GM23338 (cell line): ENCODE measurements around the gene ATF3. TPM values are rescaled to one million over a fixed set of nuclear protein-coding genes. Genes with fewer than 3 reads are reported as not detected.
"Not testable (repeated sequence)": the region's sequence is repeated elsewhere in the genome, so short reads cannot be mapped to it uniquely, and the experiment has no call there.

Source experiments
- ATAC-seq: fragments of 200-7000 bp; cut with Tn5 transposase; 3 replicates; pipeline ENCODE4 v1.9.1; 2020
- DNase-seq: peaks from one replicate; pipeline ENCODE4 v3.0.0-alpha.2; 2015; ENCODE audit warnings: low spot score
- H2AFZ ChIP-seq: fragments of 200-600 bp; sonication (generic); 2 replicates; pipeline ENCODE4 v1.8.0; 2016; ENCODE audit warnings: antibody characterized with exemption, mild to moderate bottlenecking, moderate library complexity
- H3F3A ChIP-seq: fragments of 200-600 bp; sonication (generic); replicated peaks from 2 replicates; pipeline ENCODE4 v1.8.0; 2017; ENCODE audit warnings: antibody characterized with exemption, mixed run types, low read depth
- H3K27ac ChIP-seq: fragments of 200-600 bp; sonication (generic); 2 replicates; pipeline ENCODE4 v1.6.1; 2016; ENCODE audit warnings: low read depth
- H3K27me3 ChIP-seq: fragments of 200-600 bp; sonication (generic); 2 replicates; pipeline ENCODE4 v1.8.0; 2016; ENCODE audit warnings: mild to moderate bottlenecking, mixed run types, moderate library complexity; ENCODE audit not compliant: insufficient read depth
- H3K36me3 ChIP-seq: fragments of 200-600 bp; sonication (generic); 2 replicates; pipeline ENCODE4 v1.8.0; 2016; ENCODE audit warnings: mild to moderate bottlenecking; ENCODE audit not compliant: insufficient read depth
- H3K4me1 ChIP-seq: fragments of 200-600 bp; sonication (generic); 2 replicates; pipeline ENCODE4 v1.8.0; 2016; ENCODE audit warnings: mild to moderate bottlenecking, moderate library complexity; ENCODE audit not compliant: insufficient read depth
- H3K4me2 ChIP-seq: fragments of 200-600 bp; sonication (generic); 2 replicates; pipeline ENCODE4 v1.7.1; 2017; ENCODE audit warnings: mixed run types
- H3K4me3 ChIP-seq: fragments of 200-600 bp; sonication (generic); 2 replicates; pipeline ENCODE4 v1.6.1; 2016; ENCODE audit warnings: mixed run types
- H3K79me2 ChIP-seq: fragments of 200-600 bp; sonication (generic); replicated peaks from 2 replicates; pipeline ENCODE4 v1.8.0; 2017; ENCODE audit warnings: mild to moderate bottlenecking; ENCODE audit not compliant: insufficient read depth
- H3K9me2 ChIP-seq: fragments of 200-600 bp; sonication (generic); 2 replicates; pipeline ENCODE4 v1.8.0; 2017; ENCODE audit not compliant: insufficient read depth
- H4K20me1 ChIP-seq: fragments of 200-600 bp; sonication (generic); replicated peaks from 2 replicates; pipeline ENCODE4 v1.8.0; 2017; ENCODE audit warnings: mild to moderate bottlenecking; ENCODE audit not compliant: insufficient read depth
- H3K27ac Mint-ChIP-seq: 2 replicates; pipeline ENCODE4 v1.8.0; 2020; ENCODE audit warnings: inconsistent platforms, mild to moderate bottlenecking, moderate library complexity, mixed read lengths
- H3K27me3 Mint-ChIP-seq: 3 replicates; pipeline ENCODE4 v1.8.0; 2022; ENCODE audit warnings: low read depth, mild to moderate bottlenecking, moderate library complexity, mixed read lengths, inconsistent platforms; ENCODE audit not compliant: insufficient read depth, poor library complexity
- H3K36me3 Mint-ChIP-seq: 3 replicates; pipeline ENCODE4 v1.8.0; 2021; ENCODE audit warnings: low read depth, mild to moderate bottlenecking, inconsistent platforms, moderate library complexity, mixed read lengths
- H3K4me1 Mint-ChIP-seq: 3 replicates; pipeline ENCODE4 v1.8.0; 2020; ENCODE audit warnings: mild to moderate bottlenecking, inconsistent platforms, mixed read lengths
- H3K4me3 Mint-ChIP-seq: 3 replicates; pipeline ENCODE4 v1.8.0; 2021; ENCODE audit warnings: moderate library complexity, mild to moderate bottlenecking, inconsistent platforms, mixed read lengths
- H3K9me3 Mint-ChIP-seq: 3 replicates; pipeline ENCODE4 v1.8.0; 2020; ENCODE audit warnings: moderate library complexity, mild to moderate bottlenecking, inconsistent platforms, mixed read lengths
- CREB1 ChIP-seq: fragments of 250-450 bp; sonication (Bioruptor Pico); IDR thresholded peaks from 2 replicates; pipeline ENCODE4 v1.5.0; 2020; ENCODE audit warnings: low read depth, mild to moderate bottlenecking, moderate library complexity
- JUNB ChIP-seq: IDR thresholded peaks from one replicate; pipeline ENCODE4 v1.6.1; 2016; ENCODE audit warnings: antibody characterized with exemption; ENCODE audit not compliant: unreplicated experiment
- STAT1 ChIP-seq: IDR thresholded peaks from one replicate; pipeline ENCODE4 v1.6.1; 2016; ENCODE audit warnings: antibody characterized with exemption; ENCODE audit not compliant: unreplicated experiment
- polyA plus RNA-seq: library from polyadenylated mRNA; unstranded; fragments of >200 nt; fragmentation: Nextera tagmentation; extraction: Ambion mirVana; gene quantifications from 2 replicates; pipeline ENCODE4 v1.2.1, GENCODE V29; 2016
- total RNA-seq: library from RNA; depleted of rRNA; stranded (reverse); fragments of >200 nt; shearing (Covaris generic); gene quantifications from 2 replicates; pipeline ENCODE4 v1.2.3, GENCODE V29; 2014
- TF ChIP-seq, protein P1 (sequence below): IDR thresholded peaks from 2 replicates; pipeline ENCODE4 v1.6.1; 2016; ENCODE audit warnings: antibody characterized with exemption
- TF ChIP-seq, protein P2 (sequence below), 2 experiments: fragments of 200-600 bp in 1 of 2; sonication (generic) in 1 of 2; conservative IDR thresholded peaks; 2 replicates each; pipeline versions ENCODE4 v1.5.1 to v1.6.1; 2016 to 2017; ENCODE audit warnings: antibody characterized with exemption in 2 of 2, low read depth in 2 of 2, mild to moderate bottlenecking in 2 of 2, moderate library complexity in 1 of 2
- TF ChIP-seq, protein P3 (sequence below): fragments of 250-450 bp; sonication (Bioruptor Pico); IDR thresholded peaks from 2 replicates; pipeline ENCODE4 v1.5.0; 2020; ENCODE audit warnings: mild to moderate bottlenecking, moderate library complexity
- TF ChIP-seq, protein P4 (sequence below): IDR thresholded peaks from one replicate; pipeline ENCODE4 v1.6.1; 2018; ENCODE audit warnings: antibody characterized with exemption; ENCODE audit not compliant: unreplicated experiment

The ATF3 gene
- total and polyA plus RNA-seq, 2 experiments from 2014 or later = 12.6 to 17.2 TPM

DNA sequence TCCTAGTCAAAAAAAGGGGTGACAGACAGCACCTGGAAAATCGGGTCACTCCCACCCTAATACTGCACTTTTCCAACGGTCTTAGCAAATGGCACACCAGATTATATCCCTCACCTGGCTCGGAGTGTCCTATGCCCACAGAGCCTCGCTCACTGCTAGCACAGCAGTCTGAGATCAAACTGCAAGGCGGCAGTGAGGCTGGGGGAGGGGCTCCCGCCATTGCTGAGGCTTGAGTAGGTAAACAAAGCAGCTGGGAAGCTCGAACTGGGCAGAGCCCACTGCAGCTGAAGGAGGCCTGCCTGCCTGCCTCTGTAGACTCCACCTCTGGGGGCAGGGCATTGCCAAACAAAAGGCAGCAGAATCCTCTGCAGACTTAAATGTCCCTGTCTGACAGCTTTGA, 49.7 kb downstream of the ATF3 start:
- H3K4me3 ChIP-seq, H3K4me1 ChIP-seq, DNase-seq, H3K36me3 ChIP-seq, H4K20me1 ChIP-seq, H3K79me2 ChIP-seq, H3F3A ChIP-seq, H3K4me3 Mint-ChIP-seq, H3K27me3 ChIP-seq, H3K4me2 ChIP-seq, H3K27me3 Mint-ChIP-seq, H3K4me1 Mint-ChIP-seq, H3K9me2 ChIP-seq, H3K27ac ChIP-seq, ATAC-seq: not testable (repeated sequence)
- peak overlapping the region; percentile 78; the same call in 1 of the 2 replicates for H2AFZ ChIP-seq
- Mint-ChIP-seq H3K27ac (peak overlapping the region; percentile 56; the same call in 1 of the 2 replicates), H3K9me3 (peaks cover 20% of the 10 kb centered on the region; the same call in 2 of the 3 replicates), H3K36me3 (peaks cover 16% of the 10 kb centered on the region)

DNA sequence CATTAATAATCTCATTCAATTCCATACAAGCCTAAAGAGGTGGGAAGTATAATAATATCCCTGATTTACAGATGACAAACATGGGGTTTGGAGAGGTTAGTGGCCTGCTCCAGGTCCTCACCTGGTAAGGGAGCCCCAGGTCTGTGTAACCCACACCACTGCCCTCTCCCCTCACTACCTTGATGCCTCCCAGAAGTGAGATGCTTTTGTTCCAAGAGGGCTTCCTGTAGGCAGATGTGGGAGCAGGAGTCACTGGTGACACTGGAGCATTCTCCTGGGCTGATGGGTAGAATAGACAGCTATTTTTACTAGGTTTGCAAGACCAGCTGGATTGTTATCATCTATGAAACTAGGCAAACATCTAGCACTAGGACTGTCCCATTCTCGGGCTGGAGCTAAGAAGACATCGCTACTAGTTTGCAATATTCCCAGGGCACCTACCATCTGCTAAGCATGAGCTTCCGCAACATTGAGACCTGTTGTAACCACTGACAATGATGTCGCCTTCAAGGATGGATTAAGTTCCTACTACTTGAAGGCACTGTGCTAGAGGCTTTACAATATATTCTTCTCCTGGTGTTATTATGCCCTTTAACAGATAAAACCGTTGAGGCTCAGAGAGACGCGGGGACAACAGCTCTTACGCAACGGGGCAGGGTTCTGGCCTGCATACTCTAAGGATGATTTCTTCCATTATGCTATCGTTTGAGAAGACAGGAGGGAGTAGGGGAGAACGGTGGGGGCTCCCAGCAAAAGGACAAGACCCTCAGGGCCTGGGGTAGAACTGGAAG, 56.0 kb downstream of the ATF3 start:
- ATAC-seq = peak; percentile 9
- H3K27ac ChIP-seq = no peak overlapping the region
- H3K27me3 ChIP-seq = peaks cover 11% of the 10 kb centered on the region
- no peaks in the 10 kb centered on the region for H3F3A ChIP-seq
- peak overlapping the region; percentile 31; the same call in 2 of the 3 replicates for H3K4me3 Mint-ChIP-seq
- no peak for DNase-seq
- peak overlapping the region; percentile 78 for H3K4me3 ChIP-seq
- H3K27ac Mint-ChIP-seq = no peak overlapping the region
- H2AFZ ChIP-seq = no peak overlapping the region
- H3K27me3 Mint-ChIP-seq = peaks cover 15% of the 10 kb centered on the region
- peaks cover 22% of the 10 kb centered on the region for H3K4me1 Mint-ChIP-seq
- H4K20me1 ChIP-seq = no peaks in the 10 kb centered on the region
- H3K36me3 Mint-ChIP-seq = peaks cover 5% of the 10 kb centered on the region; the same call in 1 of the 3 replicates
- H3K9me3 Mint-ChIP-seq = peaks cover 6% of the 10 kb centered on the region; the same call in 1 of the 3 replicates
- no peaks in the 10 kb centered on the region for H3K9me2 ChIP-seq
- no peaks in the 10 kb centered on the region for H3K79me2 ChIP-seq
- peaks cover 5% of the 10 kb centered on the region for H3K4me1 ChIP-seq
- H3K36me3 ChIP-seq = no peaks in the 10 kb centered on the region
- peak overlapping the region; percentile 75; the same call in 1 of the 2 replicates for H3K4me2 ChIP-seq
- TF ChIP-seq, protein P1, sequence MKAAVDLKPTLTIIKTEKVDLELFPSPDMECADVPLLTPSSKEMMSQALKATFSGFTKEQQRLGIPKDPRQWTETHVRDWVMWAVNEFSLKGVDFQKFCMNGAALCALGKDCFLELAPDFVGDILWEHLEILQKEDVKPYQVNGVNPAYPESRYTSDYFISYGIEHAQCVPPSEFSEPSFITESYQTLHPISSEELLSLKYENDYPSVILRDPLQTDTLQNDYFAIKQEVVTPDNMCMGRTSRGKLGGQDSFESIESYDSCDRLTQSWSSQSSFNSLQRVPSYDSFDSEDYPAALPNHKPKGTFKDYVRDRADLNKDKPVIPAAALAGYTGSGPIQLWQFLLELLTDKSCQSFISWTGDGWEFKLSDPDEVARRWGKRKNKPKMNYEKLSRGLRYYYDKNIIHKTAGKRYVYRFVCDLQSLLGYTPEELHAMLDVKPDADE = no peak
- TF ChIP-seq, protein P2, sequence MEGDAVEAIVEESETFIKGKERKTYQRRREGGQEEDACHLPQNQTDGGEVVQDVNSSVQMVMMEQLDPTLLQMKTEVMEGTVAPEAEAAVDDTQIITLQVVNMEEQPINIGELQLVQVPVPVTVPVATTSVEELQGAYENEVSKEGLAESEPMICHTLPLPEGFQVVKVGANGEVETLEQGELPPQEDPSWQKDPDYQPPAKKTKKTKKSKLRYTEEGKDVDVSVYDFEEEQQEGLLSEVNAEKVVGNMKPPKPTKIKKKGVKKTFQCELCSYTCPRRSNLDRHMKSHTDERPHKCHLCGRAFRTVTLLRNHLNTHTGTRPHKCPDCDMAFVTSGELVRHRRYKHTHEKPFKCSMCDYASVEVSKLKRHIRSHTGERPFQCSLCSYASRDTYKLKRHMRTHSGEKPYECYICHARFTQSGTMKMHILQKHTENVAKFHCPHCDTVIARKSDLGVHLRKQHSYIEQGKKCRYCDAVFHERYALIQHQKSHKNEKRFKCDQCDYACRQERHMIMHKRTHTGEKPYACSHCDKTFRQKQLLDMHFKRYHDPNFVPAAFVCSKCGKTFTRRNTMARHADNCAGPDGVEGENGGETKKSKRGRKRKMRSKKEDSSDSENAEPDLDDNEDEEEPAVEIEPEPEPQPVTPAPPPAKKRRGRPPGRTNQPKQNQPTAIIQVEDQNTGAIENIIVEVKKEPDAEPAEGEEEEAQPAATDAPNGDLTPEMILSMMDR (conservative IDR thresholded peaks at IDR 0.05; ENCODE audit: low read depth in 2 of 2) = no peak
- TF ChIP-seq JUNB (no peak), STAT1 (no peak), CREB1 (CRISPR knock-in tag) (no peak)
- TF ChIP-seq, protein P3, sequence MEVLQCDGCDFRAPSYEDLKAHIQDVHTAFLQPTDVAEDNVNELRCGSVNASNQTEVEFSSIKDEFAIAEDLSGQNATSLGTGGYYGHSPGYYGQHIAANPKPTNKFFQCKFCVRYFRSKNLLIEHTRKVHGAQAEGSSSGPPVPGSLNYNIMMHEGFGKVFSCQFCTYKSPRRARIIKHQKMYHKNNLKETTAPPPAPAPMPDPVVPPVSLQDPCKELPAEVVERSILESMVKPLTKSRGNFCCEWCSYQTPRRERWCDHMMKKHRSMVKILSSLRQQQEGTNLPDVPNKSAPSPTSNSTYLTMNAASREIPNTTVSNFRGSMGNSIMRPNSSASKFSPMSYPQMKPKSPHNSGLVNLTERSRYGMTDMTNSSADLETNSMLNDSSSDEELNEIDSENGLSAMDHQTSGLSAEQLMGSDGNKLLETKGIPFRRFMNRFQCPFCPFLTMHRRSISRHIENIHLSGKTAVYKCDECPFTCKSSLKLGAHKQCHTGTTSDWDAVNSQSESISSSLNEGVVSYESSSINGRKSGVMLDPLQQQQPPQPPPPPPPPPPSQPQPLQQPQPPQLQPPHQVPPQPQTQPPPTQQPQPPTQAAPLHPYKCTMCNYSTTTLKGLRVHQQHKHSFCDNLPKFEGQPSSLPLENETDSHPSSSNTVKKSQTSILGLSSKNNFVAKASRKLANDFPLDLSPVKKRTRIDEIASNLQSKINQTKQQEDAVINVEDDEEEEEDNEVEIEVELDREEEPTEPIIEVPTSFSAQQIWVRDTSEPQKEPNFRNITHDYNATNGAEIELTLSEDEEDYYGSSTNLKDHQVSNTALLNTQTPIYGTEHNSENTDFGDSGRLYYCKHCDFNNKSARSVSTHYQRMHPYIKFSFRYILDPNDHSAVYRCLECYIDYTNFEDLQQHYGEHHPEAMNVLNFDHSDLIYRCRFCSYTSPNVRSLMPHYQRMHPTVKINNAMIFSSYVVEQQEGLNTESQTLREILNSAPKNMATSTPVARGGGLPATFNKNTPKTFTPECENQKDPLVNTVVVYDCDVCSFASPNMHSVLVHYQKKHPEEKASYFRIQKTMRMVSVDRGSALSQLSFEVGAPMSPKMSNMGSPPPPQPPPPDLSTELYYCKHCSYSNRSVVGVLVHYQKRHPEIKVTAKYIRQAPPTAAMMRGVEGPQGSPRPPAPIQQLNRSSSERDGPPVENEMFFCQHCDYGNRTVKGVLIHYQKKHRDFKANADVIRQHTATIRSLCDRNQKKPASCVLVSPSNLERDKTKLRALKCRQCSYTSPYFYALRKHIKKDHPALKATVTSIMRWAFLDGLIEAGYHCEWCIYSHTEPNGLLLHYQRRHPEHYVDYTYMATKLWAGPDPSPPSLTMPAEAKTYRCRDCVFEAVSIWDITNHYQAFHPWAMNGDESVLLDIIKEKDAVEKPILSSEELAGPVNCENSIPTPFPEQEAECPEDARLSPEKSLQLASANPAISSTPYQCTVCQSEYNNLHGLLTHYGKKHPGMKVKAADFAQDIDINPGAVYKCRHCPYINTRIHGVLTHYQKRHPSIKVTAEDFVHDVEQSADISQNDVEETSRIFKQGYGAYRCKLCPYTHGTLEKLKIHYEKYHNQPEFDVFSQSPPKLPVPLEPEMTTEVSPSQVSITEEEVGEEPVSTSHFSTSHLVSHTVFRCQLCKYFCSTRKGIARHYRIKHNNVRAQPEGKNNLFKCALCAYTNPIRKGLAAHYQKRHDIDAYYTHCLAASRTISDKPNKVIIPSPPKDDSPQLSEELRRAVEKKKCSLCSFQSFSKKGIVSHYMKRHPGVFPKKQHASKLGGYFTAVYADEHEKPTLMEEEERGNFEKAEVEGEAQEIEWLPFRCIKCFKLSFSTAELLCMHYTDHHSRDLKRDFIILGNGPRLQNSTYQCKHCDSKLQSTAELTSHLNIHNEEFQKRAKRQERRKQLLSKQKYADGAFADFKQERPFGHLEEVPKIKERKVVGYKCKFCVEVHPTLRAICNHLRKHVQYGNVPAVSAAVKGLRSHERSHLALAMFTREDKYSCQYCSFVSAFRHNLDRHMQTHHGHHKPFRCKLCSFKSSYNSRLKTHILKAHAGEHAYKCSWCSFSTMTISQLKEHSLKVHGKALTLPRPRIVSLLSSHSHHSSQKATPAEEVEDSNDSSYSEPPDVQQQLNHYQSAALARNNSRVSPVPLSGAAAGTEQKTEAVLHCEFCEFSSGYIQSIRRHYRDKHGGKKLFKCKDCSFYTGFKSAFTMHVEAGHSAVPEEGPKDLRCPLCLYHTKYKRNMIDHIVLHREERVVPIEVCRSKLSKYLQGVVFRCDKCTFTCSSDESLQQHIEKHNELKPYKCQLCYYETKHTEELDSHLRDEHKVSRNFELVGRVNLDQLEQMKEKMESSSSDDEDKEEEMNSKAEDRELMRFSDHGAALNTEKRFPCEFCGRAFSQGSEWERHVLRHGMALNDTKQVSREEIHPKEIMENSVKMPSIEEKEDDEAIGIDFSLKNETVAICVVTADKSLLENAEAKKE (CRISPR knock-in tag) = no peak
- TF ChIP-seq, protein P4, sequence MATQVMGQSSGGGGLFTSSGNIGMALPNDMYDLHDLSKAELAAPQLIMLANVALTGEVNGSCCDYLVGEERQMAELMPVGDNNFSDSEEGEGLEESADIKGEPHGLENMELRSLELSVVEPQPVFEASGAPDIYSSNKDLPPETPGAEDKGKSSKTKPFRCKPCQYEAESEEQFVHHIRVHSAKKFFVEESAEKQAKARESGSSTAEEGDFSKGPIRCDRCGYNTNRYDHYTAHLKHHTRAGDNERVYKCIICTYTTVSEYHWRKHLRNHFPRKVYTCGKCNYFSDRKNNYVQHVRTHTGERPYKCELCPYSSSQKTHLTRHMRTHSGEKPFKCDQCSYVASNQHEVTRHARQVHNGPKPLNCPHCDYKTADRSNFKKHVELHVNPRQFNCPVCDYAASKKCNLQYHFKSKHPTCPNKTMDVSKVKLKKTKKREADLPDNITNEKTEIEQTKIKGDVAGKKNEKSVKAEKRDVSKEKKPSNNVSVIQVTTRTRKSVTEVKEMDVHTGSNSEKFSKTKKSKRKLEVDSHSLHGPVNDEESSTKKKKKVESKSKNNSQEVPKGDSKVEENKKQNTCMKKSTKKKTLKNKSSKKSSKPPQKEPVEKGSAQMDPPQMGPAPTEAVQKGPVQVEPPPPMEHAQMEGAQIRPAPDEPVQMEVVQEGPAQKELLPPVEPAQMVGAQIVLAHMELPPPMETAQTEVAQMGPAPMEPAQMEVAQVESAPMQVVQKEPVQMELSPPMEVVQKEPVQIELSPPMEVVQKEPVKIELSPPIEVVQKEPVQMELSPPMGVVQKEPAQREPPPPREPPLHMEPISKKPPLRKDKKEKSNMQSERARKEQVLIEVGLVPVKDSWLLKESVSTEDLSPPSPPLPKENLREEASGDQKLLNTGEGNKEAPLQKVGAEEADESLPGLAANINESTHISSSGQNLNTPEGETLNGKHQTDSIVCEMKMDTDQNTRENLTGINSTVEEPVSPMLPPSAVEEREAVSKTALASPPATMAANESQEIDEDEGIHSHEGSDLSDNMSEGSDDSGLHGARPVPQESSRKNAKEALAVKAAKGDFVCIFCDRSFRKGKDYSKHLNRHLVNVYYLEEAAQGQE = no peak
